Measurements from ENCODE around the gene KDELR1.

KDELR1 gene

DNA sequence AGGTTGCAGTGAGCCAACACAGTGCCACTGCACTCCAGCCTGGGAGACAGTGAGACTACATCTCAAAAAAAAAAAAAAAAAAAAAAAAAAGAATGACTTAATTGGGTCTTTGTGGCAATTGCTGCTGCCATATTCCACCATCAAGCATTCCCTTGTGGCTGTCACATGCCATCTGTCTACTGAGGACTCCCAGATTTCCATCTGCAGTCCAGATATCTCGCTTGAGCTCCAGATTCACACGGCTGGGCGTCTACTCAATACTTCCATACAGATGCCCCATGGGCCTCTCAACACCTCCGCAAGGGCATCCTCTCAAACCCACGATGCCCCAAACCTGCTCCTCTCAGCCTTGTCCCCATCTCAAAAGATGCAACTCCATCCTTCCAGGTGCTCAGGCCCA is 40.5 kb downstream of the KDELR1 start:
- no peaks in the 10 kb centered on the region for H3K4me1 Mint-ChIP-seq
- H3K27ac Mint-ChIP-seq, result no peak overlapping the region
- no peaks in the 10 kb centered on the region for H3K9me3 Mint-ChIP-seq

DNA sequence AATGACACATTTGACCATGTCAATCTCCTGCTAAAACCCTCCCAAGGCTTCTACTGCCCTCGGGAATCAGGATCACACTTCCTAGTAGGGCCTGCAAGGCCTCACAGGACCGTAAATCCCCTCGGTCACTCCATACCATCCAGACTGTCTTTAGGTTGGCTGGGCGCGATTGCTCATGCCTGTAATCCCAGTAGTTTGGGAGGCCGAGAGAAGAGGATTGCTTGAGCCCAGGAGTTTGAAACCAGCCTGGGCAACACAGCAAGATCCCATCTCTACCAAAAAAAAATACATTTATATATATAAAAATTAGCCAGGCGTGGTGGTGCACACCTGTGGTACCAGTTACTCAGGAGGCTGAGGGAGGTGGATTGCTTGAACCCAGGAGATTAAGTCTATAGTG is 42.6 kb downstream of the KDELR1 start:
- DNase-seq (no peak), ATAC-seq (no peak)
- no peak overlapping the region for H3K27ac Mint-ChIP-seq
- H3K9me3 Mint-ChIP-seq, result no peaks in the 10 kb centered on the region
- H3K27me3 Mint-ChIP-seq, result no peaks in the 10 kb centered on the region
- no peaks in the 10 kb centered on the region for H3K4me1 Mint-ChIP-seq
- no peak overlapping the region for H3K4me3 Mint-ChIP-seq
- no peaks in the 10 kb centered on the region for H3K36me3 Mint-ChIP-seq (ENCODE audit: low read depth)

More for the DNA sequence above, 40.5 kb downstream of the KDELR1 start:
- no peak overlapping the region for H3K4me3 Mint-ChIP-seq
- no peak for DNase-seq
- no peaks in the 10 kb centered on the region for H3K36me3 Mint-ChIP-seq (ENCODE audit: low read depth)
- no peaks in the 10 kb centered on the region for H3K27me3 Mint-ChIP-seq
- no peak for ATAC-seq

DNA sequence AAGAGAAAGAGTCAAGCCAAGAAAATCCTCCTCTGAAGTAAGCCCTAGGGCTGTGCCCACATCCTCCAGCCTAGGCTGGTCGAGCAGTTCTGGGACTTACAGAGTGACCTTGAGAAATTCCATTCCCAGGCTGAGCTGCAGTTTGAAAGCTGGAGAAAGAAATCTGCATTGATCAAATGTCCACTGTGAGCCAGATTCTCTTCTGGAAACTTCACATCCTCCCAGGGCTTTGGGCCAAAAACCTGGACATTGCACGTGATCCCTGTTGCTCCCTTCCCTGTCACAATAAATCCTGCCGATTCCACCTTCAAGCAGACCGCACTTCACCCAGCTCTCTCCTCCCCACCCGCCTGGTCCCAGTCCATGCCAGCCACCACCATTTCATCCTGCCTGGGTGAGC is 43.3 kb downstream of the KDELR1 start:
- no peaks in the 10 kb centered on the region for H3K4me1 Mint-ChIP-seq
- H3K9me3 Mint-ChIP-seq, result no peaks in the 10 kb centered on the region
- DNase-seq, result no peak
- no peak overlapping the region for H3K4me3 Mint-ChIP-seq
- no peaks in the 10 kb centered on the region for H3K27me3 Mint-ChIP-seq
- no peak for ATAC-seq
- no peak overlapping the region for H3K27ac Mint-ChIP-seq
- no peaks in the 10 kb centered on the region for H3K36me3 Mint-ChIP-seq (ENCODE audit: low read depth)

GRCh38 chr19:48346191-48346590 is 45.2 kb downstream of the KDELR1 start:
- H3K36me3 Mint-ChIP-seq (ENCODE audit: low read depth), result no peaks in the 10 kb centered on the region
- H3K27ac Mint-ChIP-seq, result no peak overlapping the region
- ATAC-seq, result no peak

GRCh38 chr19:48344892-48345291 is 46.5 kb downstream of the KDELR1 start:
- Mint-ChIP-seq H3K4me3 (no peak overlapping the region), H3K4me1 (no peaks in the 10 kb centered on the region)

More at GRCh38 chr19:48346191-48346590, 45.2 kb downstream of the KDELR1 start:
- H3K9me3 Mint-ChIP-seq, result no peaks in the 10 kb centered on the region
- no peaks in the 10 kb centered on the region for H3K27me3 Mint-ChIP-seq
- no peaks in the 10 kb centered on the region for H3K4me1 Mint-ChIP-seq
- no peak for DNase-seq
- no peak overlapping the region for H3K4me3 Mint-ChIP-seq

GRCh38 chr19:48342841-48343540 is 48.4 kb downstream of the KDELR1 start:
- no peaks in the 10 kb centered on the region for H3K9me3 Mint-ChIP-seq
- no peaks in the 10 kb centered on the region for H3K27me3 Mint-ChIP-seq
- DNase-seq (no peak), ATAC-seq (no peak)
- H3K4me3 Mint-ChIP-seq, result no peak overlapping the region
- no peak overlapping the region for H3K27ac Mint-ChIP-seq
- no peaks in the 10 kb centered on the region for H3K4me1 Mint-ChIP-seq
- no peaks in the 10 kb centered on the region for H3K36me3 Mint-ChIP-seq (ENCODE audit: low read depth)

More at GRCh38 chr19:48344892-48345291, 46.5 kb downstream of the KDELR1 start:
- no peaks in the 10 kb centered on the region for H3K27me3 Mint-ChIP-seq
- H3K36me3 Mint-ChIP-seq (ENCODE audit: low read depth), result no peaks in the 10 kb centered on the region
- no peak for ATAC-seq
- DNase-seq, result no peak
- no peak overlapping the region for H3K27ac Mint-ChIP-seq
- H3K9me3 Mint-ChIP-seq, result no peaks in the 10 kb centered on the region

DNA sequence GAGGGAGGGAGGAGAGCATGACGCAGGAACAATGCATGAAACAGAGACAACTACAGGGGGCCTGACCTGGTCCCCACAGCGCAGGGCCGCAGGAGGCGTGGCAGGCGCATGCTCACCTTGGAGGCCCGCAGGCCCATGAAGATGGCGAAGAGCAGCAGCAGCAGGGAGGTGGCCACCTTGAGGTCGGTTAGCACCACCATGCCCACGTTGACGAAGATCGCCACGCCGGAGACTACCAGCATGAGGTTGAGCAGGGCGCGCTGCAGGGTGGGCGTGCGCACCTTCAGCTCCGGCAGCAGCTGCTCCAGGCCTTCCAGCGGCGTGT is 49.0 kb downstream of the KDELR1 start:
- H3K4me3 Mint-ChIP-seq, result no peak overlapping the region
- H3K36me3 Mint-ChIP-seq (ENCODE audit: low read depth), result no peaks in the 10 kb centered on the region
- ATAC-seq, result no peak
- no peaks in the 10 kb centered on the region for H3K27me3 Mint-ChIP-seq
- no peaks in the 10 kb centered on the region for H3K9me3 Mint-ChIP-seq
- H3K4me1 Mint-ChIP-seq, result no peaks in the 10 kb centered on the region
- DNase-seq, result no peak
- no peak overlapping the region for H3K27ac Mint-ChIP-seq

DNA sequence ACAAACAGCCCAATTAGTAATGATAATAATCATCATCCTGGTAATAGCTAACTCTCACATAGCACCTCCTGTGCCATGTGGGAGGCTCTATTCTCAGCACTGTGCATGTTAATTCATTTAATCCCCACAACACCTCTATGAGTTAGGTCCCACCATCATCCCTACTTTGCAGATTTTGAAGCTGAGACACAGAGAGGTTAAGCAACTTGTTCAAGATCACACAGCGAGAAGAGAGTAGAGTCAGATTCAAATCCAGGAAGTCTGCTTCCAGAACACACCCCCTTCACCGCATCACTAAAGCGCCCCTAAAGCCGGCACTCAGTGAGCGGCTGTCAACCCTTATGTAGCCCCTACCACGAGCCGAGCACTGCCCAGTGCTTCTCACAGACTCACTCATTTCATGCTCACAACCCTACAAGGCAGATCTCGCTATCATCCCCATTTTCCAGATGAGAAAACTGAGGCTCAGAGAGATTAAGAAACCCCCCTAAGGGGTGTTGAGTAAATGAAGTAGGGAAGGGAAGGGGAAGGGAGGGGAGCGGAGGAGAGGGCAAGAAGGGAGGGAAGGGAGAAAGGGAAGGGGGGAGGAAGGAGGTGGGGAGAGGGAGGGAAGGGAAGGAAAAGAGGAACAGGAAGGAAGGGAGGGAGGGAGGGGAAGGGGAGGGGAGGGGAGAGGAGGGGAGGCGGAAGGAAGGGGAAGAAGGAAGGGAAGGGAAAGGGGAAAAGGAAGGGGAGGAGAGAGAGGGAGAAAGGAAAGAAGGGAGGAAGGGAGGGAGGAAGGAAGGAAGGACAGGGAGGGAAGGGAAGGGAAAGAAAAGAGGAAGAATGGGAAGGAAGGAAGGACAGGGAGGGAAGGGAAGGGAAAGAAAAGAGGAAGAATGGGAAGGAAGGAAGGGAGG is 49.6 kb downstream of the KDELR1 start:
- no peaks in the 10 kb centered on the region for H3K36me3 Mint-ChIP-seq (ENCODE audit: low read depth)
- H3K27ac Mint-ChIP-seq, result no peak overlapping the region
- no peaks in the 10 kb centered on the region for H3K27me3 Mint-ChIP-seq
- H3K4me3 Mint-ChIP-seq, result no peak overlapping the region
- no peaks in the 10 kb centered on the region for H3K9me3 Mint-ChIP-seq
- DNase-seq (no peak), ATAC-seq (no peak)
- H3K4me1 Mint-ChIP-seq, result no peaks in the 10 kb centered on the region

GRCh38 chr19:48340995-48341394 is 50.4 kb downstream of the KDELR1 start:
- H3K4me1 Mint-ChIP-seq, result no peaks in the 10 kb centered on the region
- H3K27ac Mint-ChIP-seq, result no peak overlapping the region
- H3K9me3 Mint-ChIP-seq, result no peaks in the 10 kb centered on the region
- H3K36me3 Mint-ChIP-seq (ENCODE audit: low read depth), result no peaks in the 10 kb centered on the region
- no peak for DNase-seq
- H3K27me3 Mint-ChIP-seq, result no peaks in the 10 kb centered on the region
- no peak overlapping the region for H3K4me3 Mint-ChIP-seq
- ATAC-seq, result no peak

GRCh38 chr19:48338802-48339503 is 52.4 kb downstream of the KDELR1 start:
- Mint-ChIP-seq H3K27me3 (no peaks in the 10 kb centered on the region), H3K4me3 (no peak overlapping the region), H3K36me3 (ENCODE audit: low read depth) (no peaks in the 10 kb centered on the region), H3K4me1 (peaks cover 6% of the 10 kb centered on the region), H3K27ac (no peak overlapping the region), H3K9me3 (no peaks in the 10 kb centered on the region)
- no peak for ATAC-seq
- no peak for DNase-seq

DNA sequence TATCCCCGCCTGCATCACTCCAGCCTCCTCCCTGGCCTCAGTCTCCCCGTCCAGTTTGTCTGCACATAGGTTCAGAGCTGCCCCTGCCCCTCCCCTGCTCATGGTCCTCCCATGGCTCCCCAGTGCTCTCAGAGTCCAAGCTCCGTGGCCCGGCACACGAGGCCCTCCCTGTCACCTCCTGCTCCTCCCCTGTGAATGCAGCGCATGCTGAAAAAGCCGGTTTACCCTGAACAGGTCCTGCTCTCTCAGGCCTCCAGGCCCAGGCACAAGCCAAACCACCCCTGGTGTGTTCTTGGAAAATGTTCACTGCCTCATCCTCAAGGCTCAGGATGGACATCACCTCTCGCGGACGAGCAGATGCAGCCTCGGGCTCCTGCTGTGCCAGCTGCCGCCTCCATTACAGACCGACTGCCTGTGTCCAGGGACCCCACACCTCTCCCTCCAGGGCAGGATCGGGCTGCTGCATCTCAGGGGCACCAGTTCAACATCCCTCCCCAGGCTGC is 53.0 kb downstream of the KDELR1 start:
- no peak for ATAC-seq
- Mint-ChIP-seq H3K36me3 (ENCODE audit: low read depth) (no peaks in the 10 kb centered on the region), H3K27me3 (no peaks in the 10 kb centered on the region), H3K9me3 (no peaks in the 10 kb centered on the region), H3K4me1 (peaks cover 11% of the 10 kb centered on the region), H3K4me3 (no peak overlapping the region), H3K27ac (no peak overlapping the region)
- no peak for DNase-seq

- ATAC-seq, result peak; percentile 81
- peak overlapping the region; percentile 97 for H3K27ac Mint-ChIP-seq
- H3K36me3 Mint-ChIP-seq (ENCODE audit: low read depth), result peaks cover 24% of the 10 kb centered on the region
- DNase-seq, result peak; percentile 93
- H3K4me3 Mint-ChIP-seq, result peak overlapping the region; percentile 89
- no peaks in the 10 kb centered on the region for H3K27me3 Mint-ChIP-seq
- no peaks in the 10 kb centered on the region for H3K9me3 Mint-ChIP-seq
- H3K4me1 Mint-ChIP-seq, result peaks cover 49% of the 10 kb centered on the region
Observed at GRCh38 chr19:48333467-48334384, 57.6 kb downstream of the KDELR1 start.

DNA sequence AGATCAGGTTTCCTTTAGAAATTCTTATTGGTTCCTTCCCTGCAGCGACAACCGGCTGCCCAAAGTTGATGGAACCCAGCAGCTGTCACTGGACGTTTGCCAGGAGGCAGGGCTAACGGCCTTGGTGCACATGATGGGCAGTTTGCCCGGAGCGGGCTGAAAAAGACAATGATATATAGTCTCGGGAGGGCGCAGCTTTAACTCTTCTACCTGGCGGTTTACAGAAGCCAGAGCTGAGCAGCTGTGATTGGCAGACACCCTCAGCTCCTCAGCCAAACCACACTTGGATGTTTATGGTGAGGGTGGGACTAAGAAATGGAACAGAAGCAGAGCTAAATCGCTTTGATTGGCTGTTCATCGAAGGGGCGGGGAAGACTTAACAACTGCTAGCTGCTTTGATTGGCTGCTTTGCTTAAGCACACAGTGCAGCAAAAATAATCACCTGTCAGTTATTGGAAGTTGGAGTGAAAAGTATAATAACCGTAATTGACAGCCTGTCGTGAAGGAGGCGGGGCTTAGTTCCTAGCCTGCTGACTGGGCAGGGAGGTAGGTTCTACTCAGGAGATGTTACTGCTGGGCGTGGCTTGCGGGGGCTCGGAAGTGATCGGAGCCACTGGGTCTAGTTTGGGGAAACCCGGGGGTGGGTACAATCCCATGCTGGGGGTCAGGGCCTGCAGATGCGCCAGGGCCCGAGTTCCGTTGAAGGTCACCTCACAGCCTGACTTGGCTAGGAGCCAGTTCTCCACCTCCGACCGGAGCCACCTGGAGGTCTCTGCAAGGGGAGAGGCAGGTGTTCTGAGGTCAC is 58.5 kb downstream of the KDELR1 start:
- no peaks in the 10 kb centered on the region for H3K9me3 Mint-ChIP-seq
- peaks cover 54% of the 10 kb centered on the region for H3K4me1 Mint-ChIP-seq
- peak; percentile 60 for ATAC-seq
- peaks cover 32% of the 10 kb centered on the region for H3K36me3 Mint-ChIP-seq (ENCODE audit: low read depth)
- H3K4me3 Mint-ChIP-seq, result peak overlapping the region; percentile 89
- peak overlapping the region; percentile 97 for H3K27ac Mint-ChIP-seq
- no peaks in the 10 kb centered on the region for H3K27me3 Mint-ChIP-seq
- DNase-seq, result peak; percentile 88

All from activated naive CD8-positive, alpha-beta T cell treated with anti-CD3 and anti-CD28 coated beads, Interleukin-2, amount 50 U/mL, for 24 hours (primary cell).